Uterus (tissue), 4 donors: ENCODE results near the gene HRH3. TPM values are rescaled to one million over a fixed set of nuclear protein-coding genes. Genes with fewer than 3 reads are reported as not detected.

ENCODE experiments used
- DNase-seq, 2 donors: peaks; one replicate each; pipeline ENCODE4 v3.0.0-alpha.2; 2019 to 2020
- H3K27ac ChIP-seq, 2 donors: fragments of 200-600 bp; sonication (generic); 1 replicate in 1 of 2; 2 replicates in 1 of 2; pipeline ENCODE4 v1.5.1; 2016 to 2018
- H3K27me3 ChIP-seq, 2 donors: fragments of 200-600 bp; sonication (generic); one replicate each; pipeline ENCODE4 v1.5.1; 2018 to 2019; ENCODE audit warnings: control low read depth in 1 of 2
- H3K36me3 ChIP-seq, 2 donors: fragments of 200-600 bp; sonication (generic); one replicate each; pipeline ENCODE4 v1.5.1; 2019; ENCODE audit warnings: control low read depth in 1 of 2
- H3K4me1 ChIP-seq, 2 donors: fragments of 200-600 bp; sonication (generic); one replicate each; pipeline ENCODE4 v1.5.1; 2018 to 2019; ENCODE audit warnings: control low read depth in 1 of 2
- H3K4me3 ChIP-seq, 2 donors: fragments of 200-600 bp; sonication (generic); 1 replicate in 1 of 2; 2 replicates in 1 of 2; pipeline ENCODE4 v1.5.1; 2018 to 2019; ENCODE audit warnings: mild to moderate bottlenecking in 1 of 2
- H3K9me3 ChIP-seq, 2 donors: fragments of 200-600 bp; sonication (generic); one replicate each; pipeline ENCODE4 v1.5.1; 2019; ENCODE audit warnings: control low read depth in 1 of 2
- CTCF ChIP-seq, 4 experiments: fragments of 200-600 bp in 2 of 4; fragments of 450-650 bp in 2 of 4; sonication (generic) in 2 of 4; IDR thresholded peaks; one replicate each; pipeline ENCODE4 v1.5.1; 2016 to 2019; ENCODE audit warnings: antibody characterized with exemption in 4 of 4, mild to moderate bottlenecking in 2 of 4, moderate library complexity in 1 of 4
- POLR2A ChIP-seq, 2 donors: fragments of 450-650 bp; IDR thresholded peaks; one replicate each; pipeline ENCODE4 v1.6.1; 2016; ENCODE audit warnings: antibody characterized with exemption in 2 of 2, mild to moderate bottlenecking in 1 of 2, moderate library complexity in 1 of 2
- intact Hi-C: fragments of 100-400 bp; cut with DNase I; formaldehyde crosslinking; loops from one replicate; pipeline ENCODE4 v1.15.1; 2023; ENCODE audit warnings: low total_unique reads
- total RNA-seq, 4 donors: library from RNA; depleted of rRNA in 3 of 4; stranded (reverse); fragments of >200 nt in 3 of 4; gene quantifications; one replicate each; pipeline versions ENCODE4 v1.1.0 to v1.2.4, GENCODE V29; 2014 to 2023
- donor health status: DM: yes; HTN: yes; CAD: no.

HRH3 gene
- total RNA-seq, 4 donors from 2014 or later: not detected

GRCh38 chr20:62252342-62252966 is 32.4 kb upstream of the HRH3 start:
- no peak for TF ChIP-seq POLR2A (IDR thresholded peaks at IDR 0.05)
- no peak for TF ChIP-seq CTCF (IDR thresholded peaks at IDR 0.05)

GRCh38 chr20:62248890-62249560 is 28.9 kb upstream of the HRH3 start:
- Histone ChIP-seq H3K4me3 (no peak overlapping the region), H3K27me3 (no peaks in the 10 kb centered on the region), H3K36me3 (no peaks in the 10 kb centered on the region), H3K4me1 (no peaks in the 10 kb centered on the region), H3K27ac (no peak overlapping the region), H3K9me3 (no peaks in the 10 kb centered on the region)
- TF ChIP-seq POLR2A (IDR thresholded peaks at IDR 0.05) (no peak), CTCF (IDR thresholded peaks at IDR 0.05) (no peak)
- DNase-seq: no peak
- intact Hi-C loops: no loop called here

More at GRCh38 chr20:62252342-62252966, 32.4 kb upstream of the HRH3 start:
- no peaks in the 10 kb centered on the region for H3K36me3 ChIP-seq
- intact Hi-C loops: no loop called here
- no peaks in the 10 kb centered on the region for H3K27me3 ChIP-seq
- H3K4me3 ChIP-seq: no peak overlapping the region
- H3K27ac ChIP-seq: no peak overlapping the region
- no peak for DNase-seq
- H3K9me3 ChIP-seq: no peaks in the 10 kb centered on the region
- no peaks in the 10 kb centered on the region for H3K4me1 ChIP-seq

- Histone ChIP-seq H3K36me3 (no peaks in the 10 kb centered on the region), H3K27me3 (no peaks in the 10 kb centered on the region), H3K27ac (no peak overlapping the region), H3K4me1 (no peaks in the 10 kb centered on the region), H3K9me3 (no peaks in the 10 kb centered on the region), H3K4me3 (no peak overlapping the region)
- TF ChIP-seq CTCF (IDR thresholded peaks at IDR 0.05) (no peak), POLR2A (IDR thresholded peaks at IDR 0.05) (no peak)
- DNase-seq: no peak
- intact Hi-C loops: no loop called here
These were observed 27.0 kb upstream of the HRH3 start for GRCh38 chr20:62246872-62247652.

GRCh38 chr20:62246431-62246830 is 26.4 kb upstream of the HRH3 start:
- intact Hi-C loops: no loop called here
- Histone ChIP-seq H3K27ac (no peak overlapping the region), H3K27me3 (no peaks in the 10 kb centered on the region), H3K36me3 (no peaks in the 10 kb centered on the region), H3K9me3 (no peaks in the 10 kb centered on the region), H3K4me1 (no peaks in the 10 kb centered on the region), H3K4me3 (no peak overlapping the region)
- TF ChIP-seq POLR2A (IDR thresholded peaks at IDR 0.05) (no peak), CTCF (IDR thresholded peaks at IDR 0.05) (no peak)
- no peak for DNase-seq

GRCh38 chr20:62245911-62246280 is 25.8 kb upstream of the HRH3 start:
- DNase-seq: no peak
- Histone ChIP-seq H3K9me3 (no peaks in the 10 kb centered on the region), H3K27me3 (no peaks in the 10 kb centered on the region), H3K4me3 (no peak overlapping the region), H3K36me3 (no peaks in the 10 kb centered on the region), H3K4me1 (no peaks in the 10 kb centered on the region), H3K27ac (no peak overlapping the region)
- intact Hi-C loops: no loop called here
- no peak for TF ChIP-seq CTCF (IDR thresholded peaks at IDR 0.05)
